GM21367 (cell line): ENCODE data around the gene DLG2.

Source experiments
- ATAC-seq: cut with Tn5 transposase; IDR thresholded peaks from one replicate; pipeline ENCODE4 v1.9.1; 2021; ENCODE audit not compliant: unreplicated experiment

Gene DLG2

DNA sequence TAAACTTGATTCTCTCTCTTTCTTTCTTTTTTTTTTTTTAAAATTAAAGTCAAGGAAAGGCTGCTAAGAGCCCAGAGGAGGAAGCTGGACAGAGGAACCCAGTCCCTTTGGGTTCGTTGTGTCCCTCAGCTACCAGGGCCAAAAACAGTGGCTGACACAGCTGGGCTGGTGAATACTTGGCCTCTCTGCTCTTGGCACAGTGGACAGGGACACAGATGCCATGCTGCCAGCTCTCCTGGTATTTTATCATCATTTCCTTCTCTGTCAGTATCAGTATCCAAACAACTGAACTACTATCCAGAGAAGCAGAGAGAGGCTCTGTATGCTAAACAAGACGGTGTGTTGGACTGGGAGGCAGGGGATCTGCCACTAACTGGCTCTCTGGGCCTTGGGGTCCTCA lies 2217.3 kb downstream of the DLG2 start:
- no peak for ATAC-seq

DNA sequence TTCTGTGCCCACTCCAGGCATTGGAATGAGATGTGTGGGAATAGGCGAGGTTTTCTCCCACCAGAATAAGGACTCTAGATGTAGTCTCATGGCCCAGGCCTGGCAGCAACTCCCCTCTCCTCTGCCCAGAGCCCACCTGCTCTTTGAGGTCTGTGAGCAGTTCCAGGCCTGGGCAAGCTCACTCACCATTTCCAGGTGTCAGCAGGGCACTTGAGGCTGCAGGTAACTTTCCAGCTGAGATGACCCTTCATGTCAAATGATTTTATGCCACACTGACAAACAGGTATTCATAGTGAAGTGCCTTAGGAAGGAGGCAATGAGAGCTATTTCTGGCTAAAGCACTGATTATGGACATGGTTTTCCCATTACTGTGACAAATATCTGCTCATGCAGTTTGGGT lies 2217.7 kb downstream of the DLG2 start:
- no peak for ATAC-seq

GRCh38 chr11:83408946-83409345 lies 2218.2 kb downstream of the DLG2 start:
- no peak for ATAC-seq
